Measurements from ENCODE around the gene TRAF3IP1.
"Not testable (repeated sequence)": the region's sequence is repeated elsewhere in the genome, so short reads cannot be mapped to it uniquely, and the experiment has no call there.

Gene TRAF3IP1

GRCh38 chr2:238401551-238401950 lies 81.2 kb downstream of the TRAF3IP1 start:
- POLR2A ChIA-PET: no interaction called here

GRCh38 chr2:238403632-238404405 lies 83.5 kb downstream of the TRAF3IP1 start:
- no peak for DNase-seq
- H3K4me3 ChIP-seq (ENCODE audit: control insufficient read depth in 1 of 7, extremely low read depth in 1 of 7, insufficient read depth in 4 of 7, low read depth in 2 of 7, low read length in 6 of 7): no peak overlapping the region
- H3K9me3 ChIP-seq (ENCODE audit: control extremely low read depth in 1 of 5, control insufficient read depth in 4 of 5, insufficient read depth in 2 of 5, low read depth in 1 of 5, low read length in 4 of 5): no peaks in the 10 kb centered on the region
- WGBS (ENCODE audit: insufficient coverage): 96% methylated on average over 17 of the region's 21 CpGs
- no peaks in the 10 kb centered on the region for H3K27me3 ChIP-seq (replicated peaks in 2 of 5; ENCODE audit: control insufficient read depth in 4 of 5, insufficient read depth in 5 of 5, low read length in 4 of 5)
- ChIA-PET CTCF (interaction anchor here (0.6 to 1.3 kb wide), 2 partner anchors 12 to 19 kb away, joined by 4 read pairs; no protein-coding TSS in a partner anchor), POLR2A (interaction anchor here (0.7 to 1.0 kb wide), 2 partner anchors 58 to 1319 kb away, joined by 3 to 5 read pairs; no protein-coding TSS in a partner anchor)
- no peak overlapping the region for H3K27ac ChIP-seq (ENCODE audit: insufficient read depth in 1 of 2, low read depth in 1 of 2, low read length in 2 of 2, poor library complexity in 1 of 2, severe bottlenecking in 2 of 2)
- H3K4me1 ChIP-seq (ENCODE audit: control extremely low read depth in 1 of 4, control insufficient read depth in 4 of 4, insufficient read depth in 4 of 4, low read length in 3 of 4): peaks cover 0 to 12% (median 3%) of the 10 kb centered on the region in 4 experiments
- peaks cover 0 to 8% (median 1%) of the 10 kb centered on the region in 4 experiments for H3K36me3 ChIP-seq (ENCODE audit: control insufficient read depth in 4 of 4, insufficient read depth in 4 of 4, low read length in 3 of 4)

More at GRCh38 chr2:238401551-238401950, 81.2 kb downstream of the TRAF3IP1 start:
- peaks cover 0 to 8% (median 1%) of the 10 kb centered on the region in 4 experiments for H3K36me3 ChIP-seq (ENCODE audit: control insufficient read depth in 4 of 4, insufficient read depth in 4 of 4, low read length in 3 of 4)
- H3K4me3 ChIP-seq (ENCODE audit: control insufficient read depth in 1 of 7, extremely low read depth in 1 of 7, insufficient read depth in 4 of 7, low read depth in 2 of 7, low read length in 6 of 7): no peak overlapping the region
- 99% methylated on average over 8 of the region's 8 CpGs for WGBS (ENCODE audit: insufficient coverage)
- peaks cover 0 to 8% (median 3%) of the 10 kb centered on the region in 4 experiments for H3K4me1 ChIP-seq (ENCODE audit: control extremely low read depth in 1 of 4, control insufficient read depth in 4 of 4, insufficient read depth in 4 of 4, low read length in 3 of 4)
- H3K27ac ChIP-seq (ENCODE audit: insufficient read depth in 1 of 2, low read depth in 1 of 2, low read length in 2 of 2, poor library complexity in 1 of 2, severe bottlenecking in 2 of 2): no peak overlapping the region
- DNase-seq: no peak
- CTCF ChIA-PET: interaction anchor here (1.3 kb wide), 1 partner anchor 30 kb away, joined by 3 read pairs; no protein-coding TSS in a partner anchor
- no peaks in the 10 kb centered on the region for H3K27me3 ChIP-seq (replicated peaks in 2 of 5; ENCODE audit: control insufficient read depth in 4 of 5, insufficient read depth in 5 of 5, low read length in 4 of 5)
- no peaks in the 10 kb centered on the region for H3K9me3 ChIP-seq (ENCODE audit: control extremely low read depth in 1 of 5, control insufficient read depth in 4 of 5, insufficient read depth in 2 of 5, low read depth in 1 of 5, low read length in 4 of 5)

GRCh38 chr2:238404406-238405216 lies 84.3 kb downstream of the TRAF3IP1 start:
- H3K4me3 ChIP-seq (ENCODE audit: control insufficient read depth in 1 of 7, extremely low read depth in 1 of 7, insufficient read depth in 4 of 7, low read depth in 2 of 7, low read length in 6 of 7): no peak overlapping the region
- no peaks in the 10 kb centered on the region for H3K9me3 ChIP-seq (ENCODE audit: control extremely low read depth in 1 of 5, control insufficient read depth in 4 of 5, insufficient read depth in 2 of 5, low read depth in 1 of 5, low read length in 4 of 5)
- H3K27me3 ChIP-seq (replicated peaks in 2 of 5; ENCODE audit: control insufficient read depth in 4 of 5, insufficient read depth in 5 of 5, low read length in 4 of 5): no peaks in the 10 kb centered on the region
- 93% methylated on average over 19 of the region's 19 CpGs for WGBS (ENCODE audit: insufficient coverage)
- peaks cover 0 to 8% (median under 1%) of the 10 kb centered on the region in 4 experiments for H3K36me3 ChIP-seq (ENCODE audit: control insufficient read depth in 4 of 4, insufficient read depth in 4 of 4, low read length in 3 of 4)
- peaks cover 0 to 12% (median 3%) of the 10 kb centered on the region in 4 experiments for H3K4me1 ChIP-seq (ENCODE audit: control extremely low read depth in 1 of 4, control insufficient read depth in 4 of 4, insufficient read depth in 4 of 4, low read length in 3 of 4)
- H3K27ac ChIP-seq (ENCODE audit: insufficient read depth in 1 of 2, low read depth in 1 of 2, low read length in 2 of 2, poor library complexity in 1 of 2, severe bottlenecking in 2 of 2): no peak overlapping the region
- ChIA-PET POLR2A (interaction anchor here (0.6 to 1.0 kb wide), 3 partner anchors 59 to 1320 kb away, joined by 3 to 5 read pairs (median 3); no protein-coding TSS in a partner anchor), CTCF (interaction anchor here (0.6 to 2.4 kb wide), 3 partner anchors 11 to 612 kb away, joined by 3 to 7 read pairs (median 4); no protein-coding TSS in a partner anchor)
- DNase-seq: no peak

GRCh38 chr2:238405217-238405555 lies 84.9 kb downstream of the TRAF3IP1 start:
- not testable (repeated sequence) for H3K36me3 ChIP-seq (ENCODE audit: control insufficient read depth in 4 of 4, insufficient read depth in 4 of 4, low read length in 3 of 4); H3K27me3 ChIP-seq (replicated peaks in 2 of 5; ENCODE audit: control insufficient read depth in 4 of 5, insufficient read depth in 5 of 5, low read length in 4 of 5); H3K9me3 ChIP-seq (ENCODE audit: control extremely low read depth in 1 of 5, control insufficient read depth in 4 of 5, insufficient read depth in 2 of 5, low read depth in 1 of 5, low read length in 4 of 5); DNase-seq; H3K27ac ChIP-seq (ENCODE audit: insufficient read depth in 1 of 2, low read depth in 1 of 2, low read length in 2 of 2, poor library complexity in 1 of 2, severe bottlenecking in 2 of 2); H3K4me3 ChIP-seq (ENCODE audit: control insufficient read depth in 1 of 7, extremely low read depth in 1 of 7, insufficient read depth in 4 of 7, low read depth in 2 of 7, low read length in 6 of 7)
- ChIA-PET CTCF (interaction anchor here (0.6 to 2.4 kb wide), 4 partner anchors 11 to 613 kb away, joined by 3 to 7 read pairs (median 4); no protein-coding TSS in a partner anchor), POLR2A (interaction anchor here (0.6 to 1.0 kb wide), 2 partner anchors 59 to 1227 kb away, joined by 3 to 5 read pairs; no protein-coding TSS in a partner anchor)
- WGBS (ENCODE audit: insufficient coverage): 96% methylated on average over 2 of the region's 4 CpGs
- H3K4me1 ChIP-seq (ENCODE audit: control extremely low read depth in 1 of 4, control insufficient read depth in 4 of 4, insufficient read depth in 4 of 4, low read length in 3 of 4): peaks cover 0 to 12% (median 3%) of the 10 kb centered on the region in 4 experiments

GRCh38 chr2:238406221-238406997 lies 86.1 kb downstream of the TRAF3IP1 start:
- POLR2A ChIA-PET: no interaction called here
- Histone ChIP-seq H3K27ac (ENCODE audit: insufficient read depth in 1 of 2, low read depth in 1 of 2, low read length in 2 of 2, poor library complexity in 1 of 2, severe bottlenecking in 2 of 2) (no peak overlapping the region), H3K4me1 (ENCODE audit: control extremely low read depth in 1 of 4, control insufficient read depth in 4 of 4, insufficient read depth in 4 of 4, low read length in 3 of 4) (peaks cover 0 to 12% (median 3%) of the 10 kb centered on the region in 4 experiments), H3K36me3 (ENCODE audit: control insufficient read depth in 4 of 4, insufficient read depth in 4 of 4, low read length in 3 of 4) (peaks cover 0 to 4% (median 0%) of the 10 kb centered on the region in 4 experiments), H3K4me3 (ENCODE audit: control insufficient read depth in 1 of 7, extremely low read depth in 1 of 7, insufficient read depth in 4 of 7, low read depth in 2 of 7, low read length in 6 of 7) (no peak overlapping the region), H3K27me3 (replicated peaks in 2 of 5; ENCODE audit: control insufficient read depth in 4 of 5, insufficient read depth in 5 of 5, low read length in 4 of 5) (no peaks in the 10 kb centered on the region), H3K9me3 (ENCODE audit: control extremely low read depth in 1 of 5, control insufficient read depth in 4 of 5, insufficient read depth in 2 of 5, low read depth in 1 of 5, low read length in 4 of 5) (no peaks in the 10 kb centered on the region)
- no peak for DNase-seq
- WGBS (ENCODE audit: insufficient coverage): 96% methylated on average over 17 of the region's 20 CpGs
- CTCF ChIA-PET: interaction anchor here (1.2 to 2.4 kb wide), 2 partner anchors 17 to 36 kb away, joined by 5 to 7 read pairs; no protein-coding TSS in a partner anchor

- H3K9me3 ChIP-seq (ENCODE audit: control extremely low read depth in 1 of 5, control insufficient read depth in 4 of 5, insufficient read depth in 2 of 5, low read depth in 1 of 5, low read length in 4 of 5): no peaks in the 10 kb centered on the region
- no peaks in the 10 kb centered on the region for H3K27me3 ChIP-seq (replicated peaks in 2 of 5; ENCODE audit: control insufficient read depth in 4 of 5, insufficient read depth in 5 of 5, low read length in 4 of 5)
- H3K36me3 ChIP-seq (ENCODE audit: control insufficient read depth in 4 of 4, insufficient read depth in 4 of 4, low read length in 3 of 4): no peaks in the 10 kb centered on the region
- H3K4me3 ChIP-seq (ENCODE audit: control insufficient read depth in 1 of 7, extremely low read depth in 1 of 7, insufficient read depth in 4 of 7, low read depth in 2 of 7, low read length in 6 of 7): no peak overlapping the region
- peaks cover 0 to 12% (median 3%) of the 10 kb centered on the region in 4 experiments for H3K4me1 ChIP-seq (ENCODE audit: control extremely low read depth in 1 of 4, control insufficient read depth in 4 of 4, insufficient read depth in 4 of 4, low read length in 3 of 4)
- no peak overlapping the region for H3K27ac ChIP-seq (ENCODE audit: insufficient read depth in 1 of 2, low read depth in 1 of 2, low read length in 2 of 2, poor library complexity in 1 of 2, severe bottlenecking in 2 of 2)
- 73% methylated on average over 5 of the region's 8 CpGs for WGBS (ENCODE audit: insufficient coverage)
- DNase-seq: no peak
- ChIA-PET CTCF (interaction anchor here (2.4 kb wide), 1 partner anchor 16 kb away, joined by 7 read pairs; no protein-coding TSS in a partner anchor), POLR2A (no interaction called here)
Measured at GRCh38 chr2:238406998-238407285, 86.6 kb downstream of the TRAF3IP1 start.
